Cerebellar nuclear complex (tissue), 1 donor: ENCODE results near the gene ZNF337.
"Not testable (repeated sequence)": the region's sequence is repeated elsewhere in the genome, so short reads cannot be mapped to it uniquely, and the experiment has no call there.

Source experiments
- DNase-seq, 2 experiments: peaks; one replicate each; lab custom pipeline; 2025; lab: John Stamatoyannopoulos, UW

Gene ZNF337

GRCh38 chr20:25695532-25696370 lies 902 bp downstream of the ZNF337 start:
- DNase-seq, result no peak

DNA sequence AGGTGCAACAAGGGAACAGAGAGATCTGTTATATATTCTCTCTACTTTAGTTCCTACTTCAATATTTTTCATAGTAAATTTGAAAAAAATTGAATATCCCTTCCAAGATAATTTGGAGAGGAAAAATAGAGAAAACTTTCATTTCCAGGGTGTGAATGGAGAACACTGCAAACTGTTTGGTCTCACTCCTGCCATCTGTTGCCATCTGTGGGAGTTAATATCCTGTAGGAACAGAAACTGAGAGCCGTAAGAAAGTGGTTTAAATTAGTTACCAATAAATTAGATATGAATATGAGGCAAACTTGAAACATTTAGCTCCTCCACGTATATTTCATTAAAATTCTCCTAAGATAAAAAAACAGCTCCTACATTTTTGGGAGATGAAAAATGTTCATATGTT lies 4.2 kb downstream of the ZNF337 start:
- DNase-seq, result no peak

- no peak for DNase-seq
Observed at GRCh38 chr20:25690427-25690826, 6.2 kb downstream of the ZNF337 start.

GRCh38 chr20:25686081-25687067 lies 10.3 kb downstream of the ZNF337 start:
- DNase-seq, result peak in 1 of 2 experiments; percentile 15

GRCh38 chr20:25685276-25686080 lies 11.2 kb downstream of the ZNF337 start:
- no peak for DNase-seq

GRCh38 chr20:25683826-25684225 lies 12.8 kb downstream of the ZNF337 start:
- DNase-seq, result not testable (repeated sequence)

GRCh38 chr20:25683050-25683449 lies 13.6 kb downstream of the ZNF337 start:
- no peak for DNase-seq

DNA sequence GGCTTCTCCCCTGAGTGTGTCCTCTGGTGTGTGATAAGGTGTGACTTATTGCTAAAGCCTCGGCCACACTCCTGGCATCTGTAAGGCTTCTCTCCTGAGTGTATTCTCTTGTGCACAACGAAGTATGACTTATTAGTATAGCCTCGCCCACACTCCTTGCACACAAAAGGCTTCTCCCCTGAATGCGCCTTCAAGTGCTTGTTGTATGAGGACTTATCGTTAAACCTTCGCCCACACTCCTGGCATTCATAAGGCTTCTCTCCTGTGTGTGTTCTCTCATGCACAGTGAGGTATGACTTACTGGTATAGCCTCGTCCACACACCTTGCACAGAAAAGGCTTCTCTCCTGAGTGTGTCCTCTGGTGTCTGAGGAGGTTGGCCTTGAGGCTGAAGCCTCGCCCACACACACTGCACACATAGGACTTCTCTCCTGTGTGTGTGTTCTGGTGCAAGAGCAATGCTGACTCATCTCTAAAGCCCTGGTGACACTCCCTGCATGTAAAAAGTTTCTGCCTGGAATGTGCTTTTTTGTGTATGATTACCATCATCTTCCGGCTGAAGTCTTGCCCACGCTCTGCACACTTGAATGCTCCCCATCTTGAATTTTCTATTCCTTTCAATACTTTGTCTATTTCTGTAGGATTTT lies 20.4 kb downstream of the ZNF337 start:
- no peak for DNase-seq

DNA sequence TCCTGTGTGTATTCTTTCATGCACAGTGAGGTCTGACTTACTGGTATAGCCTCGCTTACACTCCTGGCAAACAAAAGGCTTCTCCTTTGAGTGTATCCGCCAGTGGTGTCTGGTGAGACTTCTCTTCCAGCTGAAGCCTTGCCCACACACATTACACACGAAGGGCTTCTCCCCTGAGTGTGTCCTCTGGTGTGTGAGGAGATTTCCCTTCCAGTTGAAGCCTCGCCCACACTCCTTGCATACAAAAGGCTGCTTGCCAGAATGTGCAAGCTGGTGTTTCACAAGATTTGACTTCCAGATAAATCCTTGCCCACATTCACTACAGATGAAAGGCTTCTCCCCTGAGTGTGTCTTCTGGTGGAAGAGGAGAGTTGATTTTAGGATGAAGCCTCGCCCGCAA lies 21.5 kb downstream of the ZNF337 start:
- no peak for DNase-seq

DNA sequence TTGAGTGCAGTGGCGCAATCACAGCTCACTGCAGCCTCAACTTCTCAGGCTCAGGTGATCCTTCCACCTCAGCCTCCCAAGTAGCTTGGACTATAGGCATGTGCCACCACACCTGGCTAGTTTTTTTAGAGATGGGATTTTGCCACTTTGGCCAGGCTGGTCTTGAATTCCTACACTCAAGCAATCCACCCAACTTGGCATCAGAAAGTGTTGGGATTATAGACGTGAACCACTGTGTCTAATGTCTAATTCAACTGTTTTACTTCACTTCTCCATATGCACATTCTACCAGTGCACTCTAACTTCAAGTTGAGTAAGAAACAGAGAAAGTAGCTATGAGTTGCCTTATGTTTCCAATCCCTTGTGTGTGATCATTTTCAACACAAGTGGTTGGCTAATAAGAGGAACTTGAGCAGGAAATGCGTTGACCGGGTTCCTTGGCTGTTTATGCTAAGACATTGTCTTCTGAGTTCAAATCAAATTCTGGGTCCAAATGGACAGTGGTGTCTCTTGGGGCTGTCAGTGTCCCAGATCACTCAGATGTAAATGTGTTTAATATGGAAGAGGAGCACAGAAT lies 23.9 kb downstream of the ZNF337 start:
- no peak for DNase-seq

GRCh38 chr20:25669826-25670422 lies 26.7 kb downstream of the ZNF337 start:
- DNase-seq, result no peak

DNA sequence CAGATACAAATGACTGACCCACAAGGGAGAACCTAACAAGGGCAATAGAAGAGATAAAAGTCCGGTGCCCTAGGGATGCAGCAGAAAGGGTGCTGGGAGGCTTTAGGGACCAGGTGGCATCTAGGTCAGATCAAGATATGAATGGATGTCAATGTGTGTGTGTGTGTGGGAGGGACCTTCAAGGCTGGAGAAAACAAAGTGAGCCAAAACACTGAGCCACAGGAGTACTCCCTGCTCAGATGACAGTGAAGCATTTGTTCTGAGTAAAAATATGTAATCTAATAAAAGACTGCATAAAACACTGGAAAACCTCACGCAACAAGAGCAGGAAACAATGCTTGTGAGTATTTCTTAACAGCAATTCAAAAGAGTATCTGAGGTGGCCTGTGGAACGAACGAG lies 28.2 kb downstream of the ZNF337 start:
- DNase-seq, result no peak

DNA sequence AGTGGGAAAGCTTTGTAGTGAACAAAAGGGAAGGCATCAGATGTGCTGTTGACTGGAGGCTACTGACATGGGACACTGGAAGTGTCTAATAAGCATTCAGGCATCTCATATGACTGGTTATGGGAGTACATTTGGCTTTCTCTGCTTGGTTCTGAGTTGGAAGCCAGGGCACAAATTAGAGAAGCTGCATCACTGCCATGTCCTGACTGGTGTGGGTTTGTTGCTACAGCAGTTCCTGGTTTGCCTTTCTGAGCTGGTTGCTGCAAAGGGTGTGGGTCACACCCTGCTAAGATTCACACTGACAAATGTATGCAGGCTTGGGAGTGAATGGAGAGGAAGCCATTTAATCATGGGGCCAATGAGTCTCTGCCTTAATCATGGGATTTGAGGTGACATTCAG lies 36.7 kb downstream of the ZNF337 start:
- DNase-seq, result no peak

DNA sequence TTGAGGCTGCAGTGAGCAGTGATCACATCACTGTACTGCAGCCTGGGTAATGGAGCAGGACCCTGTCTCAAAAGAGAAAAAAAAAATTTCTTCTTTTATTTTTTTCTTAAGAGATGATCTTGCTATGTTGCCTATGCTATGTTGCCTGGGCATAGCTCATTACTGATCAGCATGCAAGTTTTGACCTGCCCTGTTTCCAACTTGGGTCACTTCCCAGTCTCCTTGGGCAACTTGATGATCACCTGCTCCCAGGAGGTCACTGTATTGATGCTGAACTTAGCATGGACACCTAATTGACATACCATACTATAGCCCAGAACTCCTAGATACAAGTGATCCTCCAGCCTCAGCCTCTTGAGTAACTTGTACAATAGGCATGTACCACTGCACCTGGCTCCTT lies 42.2 kb downstream of the ZNF337 start:
- DNase-seq, result no peak

DNA sequence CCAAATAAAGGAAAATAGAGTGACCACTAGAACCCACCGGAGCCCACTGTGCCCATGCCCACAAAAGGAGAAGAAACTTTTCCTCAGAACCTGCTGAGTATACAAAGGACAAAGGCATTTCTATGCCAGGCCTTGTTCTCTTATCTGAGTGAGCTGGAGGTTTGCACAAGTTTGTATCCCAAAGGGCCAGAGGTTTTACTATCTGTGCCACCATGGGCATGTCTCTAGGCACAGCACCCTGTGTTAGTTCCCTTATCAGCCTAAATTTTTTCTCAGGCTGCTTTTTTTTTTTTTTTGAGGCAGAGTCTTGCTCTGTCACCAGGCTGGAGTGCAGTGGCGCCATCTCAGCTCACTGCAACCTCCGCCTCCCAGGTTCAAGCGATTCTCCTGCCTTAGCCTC lies 43.8 kb downstream of the ZNF337 start:
- not testable (repeated sequence) for DNase-seq

DNA sequence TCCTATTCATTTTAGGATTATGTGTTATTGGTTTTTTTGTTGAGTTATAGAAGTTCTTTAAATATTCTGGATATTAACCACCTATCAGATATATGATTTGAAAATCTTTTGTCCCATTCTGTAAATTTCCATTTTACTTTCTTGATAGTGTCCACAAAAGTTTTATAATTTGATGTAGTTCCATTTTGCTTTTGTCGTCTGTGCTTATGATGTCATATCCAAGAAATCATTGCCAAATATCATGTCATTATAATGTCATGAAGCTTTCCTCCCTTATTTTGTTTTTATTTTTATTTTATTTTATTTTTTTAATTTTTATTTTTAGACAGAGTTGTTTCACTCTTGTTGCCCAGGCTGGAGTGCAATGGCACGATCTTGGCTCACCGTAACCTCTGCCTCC lies 51.8 kb downstream of the ZNF337 start:
- no peak for DNase-seq

GRCh38 chr20:25643716-25644115 lies 52.9 kb downstream of the ZNF337 start:
- DNase-seq, result no peak

DNA sequence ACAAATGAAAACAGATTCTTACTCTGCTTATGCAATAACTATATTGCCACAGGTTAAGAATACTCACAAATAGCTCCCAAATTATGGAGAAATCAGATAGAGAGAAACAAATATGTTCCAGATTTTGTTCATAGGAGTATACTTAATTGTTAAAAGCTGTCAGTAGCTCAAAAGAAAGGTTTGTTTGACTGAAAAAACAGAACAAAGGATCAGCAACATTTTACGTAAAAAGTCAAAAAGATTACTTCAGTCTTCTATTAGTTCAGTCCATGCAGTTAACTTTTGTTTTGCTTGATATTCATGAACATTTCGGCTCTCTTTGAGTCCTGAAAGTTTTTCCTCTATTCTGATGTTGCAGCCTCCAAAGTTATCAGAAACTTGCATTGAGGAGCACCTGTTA lies 59.4 kb downstream of the ZNF337 start:
- no peak for DNase-seq

- no peak for DNase-seq
Observed at GRCh38 chr20:25632940-25633790, 63.5 kb downstream of the ZNF337 start.

DNA sequence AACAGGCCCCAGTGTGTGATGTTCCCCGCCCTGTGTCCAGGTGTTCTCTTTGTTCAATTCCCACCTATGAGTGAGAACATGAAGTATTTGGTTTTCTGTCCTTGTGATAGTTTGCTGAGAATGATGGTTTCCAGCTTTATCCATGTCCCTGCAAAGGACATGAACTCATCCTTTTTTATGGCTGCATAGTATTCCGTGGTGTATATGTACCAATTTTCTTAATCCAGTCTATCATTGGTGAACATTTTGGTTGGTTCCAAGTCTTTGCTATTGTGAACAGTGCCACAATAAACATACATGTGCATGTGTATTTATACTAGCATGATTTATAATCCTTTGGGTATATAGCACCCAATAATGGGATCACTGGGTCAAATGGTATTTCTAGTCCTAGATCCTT lies 66.0 kb downstream of the ZNF337 start:
- DNase-seq, result not testable (repeated sequence)
